GM23338 (cell line): ENCODE data around the gene TPK1. TPM values are rescaled to one million over a fixed set of nuclear protein-coding genes. Genes with fewer than 3 reads are reported as not detected.

Experiments used
- ATAC-seq: fragments of 200-7000 bp; cut with Tn5 transposase; 3 replicates; pipeline ENCODE4 v1.9.1; 2020
- DNase-seq: peaks from one replicate; pipeline ENCODE4 v3.0.0-alpha.2; 2015; ENCODE audit warnings: low spot score
- H2AFZ ChIP-seq: fragments of 200-600 bp; sonication (generic); 2 replicates; pipeline ENCODE4 v1.8.0; 2016; ENCODE audit warnings: antibody characterized with exemption, mild to moderate bottlenecking, moderate library complexity
- H3F3A ChIP-seq: fragments of 200-600 bp; sonication (generic); replicated peaks from 2 replicates; pipeline ENCODE4 v1.8.0; 2017; ENCODE audit warnings: antibody characterized with exemption, mixed run types, low read depth
- H3K27ac ChIP-seq: fragments of 200-600 bp; sonication (generic); 2 replicates; pipeline ENCODE4 v1.6.1; 2016; ENCODE audit warnings: low read depth
- H3K27me3 ChIP-seq: fragments of 200-600 bp; sonication (generic); 2 replicates; pipeline ENCODE4 v1.8.0; 2016; ENCODE audit warnings: mild to moderate bottlenecking, mixed run types, moderate library complexity; ENCODE audit not compliant: insufficient read depth
- H3K36me3 ChIP-seq: fragments of 200-600 bp; sonication (generic); 2 replicates; pipeline ENCODE4 v1.8.0; 2016; ENCODE audit warnings: mild to moderate bottlenecking; ENCODE audit not compliant: insufficient read depth
- H3K4me1 ChIP-seq: fragments of 200-600 bp; sonication (generic); 2 replicates; pipeline ENCODE4 v1.8.0; 2016; ENCODE audit warnings: mild to moderate bottlenecking, moderate library complexity; ENCODE audit not compliant: insufficient read depth
- H3K4me2 ChIP-seq: fragments of 200-600 bp; sonication (generic); 2 replicates; pipeline ENCODE4 v1.7.1; 2017; ENCODE audit warnings: mixed run types
- H3K4me3 ChIP-seq: fragments of 200-600 bp; sonication (generic); 2 replicates; pipeline ENCODE4 v1.6.1; 2016; ENCODE audit warnings: mixed run types
- H3K79me2 ChIP-seq: fragments of 200-600 bp; sonication (generic); replicated peaks from 2 replicates; pipeline ENCODE4 v1.8.0; 2017; ENCODE audit warnings: mild to moderate bottlenecking; ENCODE audit not compliant: insufficient read depth
- H3K9me2 ChIP-seq: fragments of 200-600 bp; sonication (generic); 2 replicates; pipeline ENCODE4 v1.8.0; 2017; ENCODE audit not compliant: insufficient read depth
- H4K20me1 ChIP-seq: fragments of 200-600 bp; sonication (generic); replicated peaks from 2 replicates; pipeline ENCODE4 v1.8.0; 2017; ENCODE audit warnings: mild to moderate bottlenecking; ENCODE audit not compliant: insufficient read depth
- H3K27ac Mint-ChIP-seq: 2 replicates; pipeline ENCODE4 v1.8.0; 2020; ENCODE audit warnings: inconsistent platforms, mild to moderate bottlenecking, moderate library complexity, mixed read lengths
- H3K27me3 Mint-ChIP-seq: 3 replicates; pipeline ENCODE4 v1.8.0; 2022; ENCODE audit warnings: low read depth, mild to moderate bottlenecking, moderate library complexity, mixed read lengths, inconsistent platforms; ENCODE audit not compliant: insufficient read depth, poor library complexity
- H3K36me3 Mint-ChIP-seq: 3 replicates; pipeline ENCODE4 v1.8.0; 2021; ENCODE audit warnings: low read depth, mild to moderate bottlenecking, inconsistent platforms, moderate library complexity, mixed read lengths
- H3K4me1 Mint-ChIP-seq: 3 replicates; pipeline ENCODE4 v1.8.0; 2020; ENCODE audit warnings: mild to moderate bottlenecking, inconsistent platforms, mixed read lengths
- H3K4me3 Mint-ChIP-seq: 3 replicates; pipeline ENCODE4 v1.8.0; 2021; ENCODE audit warnings: moderate library complexity, mild to moderate bottlenecking, inconsistent platforms, mixed read lengths
- H3K9me3 Mint-ChIP-seq: 3 replicates; pipeline ENCODE4 v1.8.0; 2020; ENCODE audit warnings: moderate library complexity, mild to moderate bottlenecking, inconsistent platforms, mixed read lengths
- CREB1 ChIP-seq: fragments of 250-450 bp; sonication (Bioruptor Pico); IDR thresholded peaks from 2 replicates; pipeline ENCODE4 v1.5.0; 2020; ENCODE audit warnings: low read depth, mild to moderate bottlenecking, moderate library complexity
- ETS1 ChIP-seq: IDR thresholded peaks from 2 replicates; pipeline ENCODE4 v1.6.1; 2016; ENCODE audit warnings: antibody characterized with exemption
- EZH2 ChIP-seq: fragments of 200-600 bp; sonication (generic); IDR thresholded peaks from one replicate; pipeline ENCODE4 v1.8.0; 2017; ENCODE audit warnings: antibody characterized with exemption, mild to moderate bottlenecking, low read depth; ENCODE audit not compliant: unreplicated experiment
- EZH2phosphoT487 ChIP-seq: fragments of 200-600 bp; sonication (generic); IDR thresholded peaks from one replicate; pipeline ENCODE4 v1.8.1; 2018; ENCODE audit warnings: antibody characterized with exemption; ENCODE audit not compliant: unreplicated experiment
- JUNB ChIP-seq: IDR thresholded peaks from one replicate; pipeline ENCODE4 v1.6.1; 2016; ENCODE audit warnings: antibody characterized with exemption; ENCODE audit not compliant: unreplicated experiment
- NANOG ChIP-seq: IDR thresholded peaks from 2 replicates; pipeline ENCODE4 v1.6.1; 2016; ENCODE audit warnings: antibody characterized with exemption, borderline replicate concordance
- POLR2AphosphoS5 ChIP-seq: IDR thresholded peaks from 2 replicates; pipeline ENCODE4 v1.6.1; 2016; ENCODE audit warnings: antibody characterized with exemption, low read depth
- REST ChIP-seq: IDR thresholded peaks from one replicate; pipeline ENCODE4 v1.6.1; 2018; ENCODE audit warnings: antibody characterized with exemption; ENCODE audit not compliant: unreplicated experiment
- STAT1 ChIP-seq: IDR thresholded peaks from one replicate; pipeline ENCODE4 v1.6.1; 2016; ENCODE audit warnings: antibody characterized with exemption; ENCODE audit not compliant: unreplicated experiment
- ZNF114 ChIP-seq: fragments of 250-450 bp; sonication (Bioruptor Pico); IDR thresholded peaks from 2 replicates; pipeline ENCODE4 v1.5.0; 2020; ENCODE audit warnings: mild to moderate bottlenecking, moderate library complexity
- ZNF331 ChIP-seq: fragments of 250-450 bp; sonication (Bioruptor Pico); IDR thresholded peaks from 2 replicates; pipeline ENCODE4 v1.5.0; 2020; ENCODE audit warnings: low read depth, mild to moderate bottlenecking, moderate library complexity
- polyA plus RNA-seq: library from polyadenylated mRNA; unstranded; fragments of >200 nt; fragmentation: Nextera tagmentation; extraction: Ambion mirVana; gene quantifications from 2 replicates; pipeline ENCODE4 v1.2.1, GENCODE V29; 2016
- total RNA-seq: library from RNA; depleted of rRNA; stranded (reverse); fragments of >200 nt; shearing (Covaris generic); gene quantifications from 2 replicates; pipeline ENCODE4 v1.2.3, GENCODE V29; 2014
- TF ChIP-seq, protein P1 (sequence below), 2 experiments: fragments of 200-600 bp in 1 of 2; sonication (generic) in 1 of 2; conservative IDR thresholded peaks; 2 replicates each; pipeline versions ENCODE4 v1.5.1 to v1.6.1; 2016 to 2017; ENCODE audit warnings: antibody characterized with exemption in 2 of 2, low read depth in 2 of 2, mild to moderate bottlenecking in 2 of 2, moderate library complexity in 1 of 2
- TF ChIP-seq, protein P2 (sequence below): fragments of 250-450 bp; sonication (Bioruptor Pico); IDR thresholded peaks from 2 replicates; pipeline ENCODE4 v1.5.0; 2020; ENCODE audit warnings: mild to moderate bottlenecking, moderate library complexity

Gene TPK1
- total and polyA plus RNA-seq, 2 experiments from 2014 or later: 2.6 to 2.9 TPM

GRCh38 chr7:144628176-144628575 lies 207.7 kb downstream of the TPK1 start:
- H3K79me2 ChIP-seq: no peaks in the 10 kb centered on the region
- Mint-ChIP-seq H3K27me3 (no peaks in the 10 kb centered on the region), H3K36me3 (peaks cover 23% of the 10 kb centered on the region), H3K4me1 (no peaks in the 10 kb centered on the region), H3K4me3 (no peak overlapping the region), H3K27ac (no peak overlapping the region), H3K9me3 (peaks cover 29% of the 10 kb centered on the region)
- H3K27me3 ChIP-seq: no peaks in the 10 kb centered on the region
- H3K4me1 ChIP-seq: no peaks in the 10 kb centered on the region
- no peak overlapping the region for H3K27ac ChIP-seq
- no peak for TF ChIP-seq NANOG
- TF ChIP-seq EZH2: no peak
- TF ChIP-seq, protein P1, sequence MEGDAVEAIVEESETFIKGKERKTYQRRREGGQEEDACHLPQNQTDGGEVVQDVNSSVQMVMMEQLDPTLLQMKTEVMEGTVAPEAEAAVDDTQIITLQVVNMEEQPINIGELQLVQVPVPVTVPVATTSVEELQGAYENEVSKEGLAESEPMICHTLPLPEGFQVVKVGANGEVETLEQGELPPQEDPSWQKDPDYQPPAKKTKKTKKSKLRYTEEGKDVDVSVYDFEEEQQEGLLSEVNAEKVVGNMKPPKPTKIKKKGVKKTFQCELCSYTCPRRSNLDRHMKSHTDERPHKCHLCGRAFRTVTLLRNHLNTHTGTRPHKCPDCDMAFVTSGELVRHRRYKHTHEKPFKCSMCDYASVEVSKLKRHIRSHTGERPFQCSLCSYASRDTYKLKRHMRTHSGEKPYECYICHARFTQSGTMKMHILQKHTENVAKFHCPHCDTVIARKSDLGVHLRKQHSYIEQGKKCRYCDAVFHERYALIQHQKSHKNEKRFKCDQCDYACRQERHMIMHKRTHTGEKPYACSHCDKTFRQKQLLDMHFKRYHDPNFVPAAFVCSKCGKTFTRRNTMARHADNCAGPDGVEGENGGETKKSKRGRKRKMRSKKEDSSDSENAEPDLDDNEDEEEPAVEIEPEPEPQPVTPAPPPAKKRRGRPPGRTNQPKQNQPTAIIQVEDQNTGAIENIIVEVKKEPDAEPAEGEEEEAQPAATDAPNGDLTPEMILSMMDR (conservative IDR thresholded peaks at IDR 0.05; ENCODE audit: low read depth in 2 of 2): no peak
- no peak for TF ChIP-seq CREB1 (CRISPR knock-in tag)
- TF ChIP-seq JUNB: no peak
- no peak for TF ChIP-seq REST
- TF ChIP-seq ZNF331 (CRISPR knock-in tag): no peak
- TF ChIP-seq ZNF114 (CRISPR knock-in tag): no peak
- no peak for TF ChIP-seq STAT1
- no peak for TF ChIP-seq POLR2AphosphoS5
- TF ChIP-seq EZH2phosphoT487: no peak
- no peak for TF ChIP-seq ETS1
- TF ChIP-seq, protein P2, sequence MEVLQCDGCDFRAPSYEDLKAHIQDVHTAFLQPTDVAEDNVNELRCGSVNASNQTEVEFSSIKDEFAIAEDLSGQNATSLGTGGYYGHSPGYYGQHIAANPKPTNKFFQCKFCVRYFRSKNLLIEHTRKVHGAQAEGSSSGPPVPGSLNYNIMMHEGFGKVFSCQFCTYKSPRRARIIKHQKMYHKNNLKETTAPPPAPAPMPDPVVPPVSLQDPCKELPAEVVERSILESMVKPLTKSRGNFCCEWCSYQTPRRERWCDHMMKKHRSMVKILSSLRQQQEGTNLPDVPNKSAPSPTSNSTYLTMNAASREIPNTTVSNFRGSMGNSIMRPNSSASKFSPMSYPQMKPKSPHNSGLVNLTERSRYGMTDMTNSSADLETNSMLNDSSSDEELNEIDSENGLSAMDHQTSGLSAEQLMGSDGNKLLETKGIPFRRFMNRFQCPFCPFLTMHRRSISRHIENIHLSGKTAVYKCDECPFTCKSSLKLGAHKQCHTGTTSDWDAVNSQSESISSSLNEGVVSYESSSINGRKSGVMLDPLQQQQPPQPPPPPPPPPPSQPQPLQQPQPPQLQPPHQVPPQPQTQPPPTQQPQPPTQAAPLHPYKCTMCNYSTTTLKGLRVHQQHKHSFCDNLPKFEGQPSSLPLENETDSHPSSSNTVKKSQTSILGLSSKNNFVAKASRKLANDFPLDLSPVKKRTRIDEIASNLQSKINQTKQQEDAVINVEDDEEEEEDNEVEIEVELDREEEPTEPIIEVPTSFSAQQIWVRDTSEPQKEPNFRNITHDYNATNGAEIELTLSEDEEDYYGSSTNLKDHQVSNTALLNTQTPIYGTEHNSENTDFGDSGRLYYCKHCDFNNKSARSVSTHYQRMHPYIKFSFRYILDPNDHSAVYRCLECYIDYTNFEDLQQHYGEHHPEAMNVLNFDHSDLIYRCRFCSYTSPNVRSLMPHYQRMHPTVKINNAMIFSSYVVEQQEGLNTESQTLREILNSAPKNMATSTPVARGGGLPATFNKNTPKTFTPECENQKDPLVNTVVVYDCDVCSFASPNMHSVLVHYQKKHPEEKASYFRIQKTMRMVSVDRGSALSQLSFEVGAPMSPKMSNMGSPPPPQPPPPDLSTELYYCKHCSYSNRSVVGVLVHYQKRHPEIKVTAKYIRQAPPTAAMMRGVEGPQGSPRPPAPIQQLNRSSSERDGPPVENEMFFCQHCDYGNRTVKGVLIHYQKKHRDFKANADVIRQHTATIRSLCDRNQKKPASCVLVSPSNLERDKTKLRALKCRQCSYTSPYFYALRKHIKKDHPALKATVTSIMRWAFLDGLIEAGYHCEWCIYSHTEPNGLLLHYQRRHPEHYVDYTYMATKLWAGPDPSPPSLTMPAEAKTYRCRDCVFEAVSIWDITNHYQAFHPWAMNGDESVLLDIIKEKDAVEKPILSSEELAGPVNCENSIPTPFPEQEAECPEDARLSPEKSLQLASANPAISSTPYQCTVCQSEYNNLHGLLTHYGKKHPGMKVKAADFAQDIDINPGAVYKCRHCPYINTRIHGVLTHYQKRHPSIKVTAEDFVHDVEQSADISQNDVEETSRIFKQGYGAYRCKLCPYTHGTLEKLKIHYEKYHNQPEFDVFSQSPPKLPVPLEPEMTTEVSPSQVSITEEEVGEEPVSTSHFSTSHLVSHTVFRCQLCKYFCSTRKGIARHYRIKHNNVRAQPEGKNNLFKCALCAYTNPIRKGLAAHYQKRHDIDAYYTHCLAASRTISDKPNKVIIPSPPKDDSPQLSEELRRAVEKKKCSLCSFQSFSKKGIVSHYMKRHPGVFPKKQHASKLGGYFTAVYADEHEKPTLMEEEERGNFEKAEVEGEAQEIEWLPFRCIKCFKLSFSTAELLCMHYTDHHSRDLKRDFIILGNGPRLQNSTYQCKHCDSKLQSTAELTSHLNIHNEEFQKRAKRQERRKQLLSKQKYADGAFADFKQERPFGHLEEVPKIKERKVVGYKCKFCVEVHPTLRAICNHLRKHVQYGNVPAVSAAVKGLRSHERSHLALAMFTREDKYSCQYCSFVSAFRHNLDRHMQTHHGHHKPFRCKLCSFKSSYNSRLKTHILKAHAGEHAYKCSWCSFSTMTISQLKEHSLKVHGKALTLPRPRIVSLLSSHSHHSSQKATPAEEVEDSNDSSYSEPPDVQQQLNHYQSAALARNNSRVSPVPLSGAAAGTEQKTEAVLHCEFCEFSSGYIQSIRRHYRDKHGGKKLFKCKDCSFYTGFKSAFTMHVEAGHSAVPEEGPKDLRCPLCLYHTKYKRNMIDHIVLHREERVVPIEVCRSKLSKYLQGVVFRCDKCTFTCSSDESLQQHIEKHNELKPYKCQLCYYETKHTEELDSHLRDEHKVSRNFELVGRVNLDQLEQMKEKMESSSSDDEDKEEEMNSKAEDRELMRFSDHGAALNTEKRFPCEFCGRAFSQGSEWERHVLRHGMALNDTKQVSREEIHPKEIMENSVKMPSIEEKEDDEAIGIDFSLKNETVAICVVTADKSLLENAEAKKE (CRISPR knock-in tag): no peak
- H3K4me3 ChIP-seq: no peak overlapping the region
- no peaks in the 10 kb centered on the region for H3K36me3 ChIP-seq
- H2AFZ ChIP-seq: no peak overlapping the region
- no peaks in the 10 kb centered on the region for H4K20me1 ChIP-seq
- no peak for ATAC-seq
- no peak for DNase-seq
- H3K4me2 ChIP-seq: no peak overlapping the region
- peaks cover 5% of the 10 kb centered on the region; the same call in 1 of the 2 replicates for H3K9me2 ChIP-seq
- H3F3A ChIP-seq: no peaks in the 10 kb centered on the region
